Measurements from ENCODE around the gene TSPEAR.
"Not testable (repeated sequence)": the region's sequence is repeated elsewhere in the genome, so short reads cannot be mapped to it uniquely, and the experiment has no call there.

Gene TSPEAR

DNA sequence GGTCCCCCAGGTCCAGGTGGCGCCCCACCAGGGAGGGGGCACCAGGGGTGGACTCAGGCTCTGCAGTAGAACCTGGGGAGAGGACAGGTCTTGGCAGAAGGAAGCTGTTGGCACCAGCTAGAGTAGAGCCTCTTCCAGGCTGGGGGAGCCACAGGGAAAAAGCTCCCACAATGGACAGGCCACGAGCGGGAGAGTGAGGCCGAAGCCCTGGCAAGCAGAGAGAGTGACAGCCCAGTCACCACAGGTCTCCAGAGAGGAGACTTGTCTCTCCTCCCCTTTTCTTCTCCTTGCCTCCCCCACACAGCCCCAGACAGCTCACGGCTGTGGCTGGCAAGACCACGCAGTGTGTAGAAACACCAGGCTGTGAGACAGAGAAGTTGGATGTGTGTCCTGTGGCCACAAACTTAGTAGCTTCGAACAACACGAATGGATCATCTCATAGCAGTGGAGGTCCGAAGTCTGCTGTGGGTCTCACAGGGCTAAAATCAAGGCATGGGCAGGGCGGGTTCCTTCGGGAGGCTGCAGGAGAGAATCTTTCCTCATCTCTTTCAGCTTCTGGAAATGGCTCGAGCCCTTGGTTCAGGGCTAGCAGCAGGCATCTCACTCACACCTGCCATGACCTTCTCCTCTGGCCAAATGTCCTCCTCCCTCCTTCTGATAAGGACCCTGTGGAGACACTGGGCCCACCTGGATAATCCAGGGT, 60.2 kb downstream of the TSPEAR start:
- DNase-seq (ENCODE audit: low spot score): no peak

DNA sequence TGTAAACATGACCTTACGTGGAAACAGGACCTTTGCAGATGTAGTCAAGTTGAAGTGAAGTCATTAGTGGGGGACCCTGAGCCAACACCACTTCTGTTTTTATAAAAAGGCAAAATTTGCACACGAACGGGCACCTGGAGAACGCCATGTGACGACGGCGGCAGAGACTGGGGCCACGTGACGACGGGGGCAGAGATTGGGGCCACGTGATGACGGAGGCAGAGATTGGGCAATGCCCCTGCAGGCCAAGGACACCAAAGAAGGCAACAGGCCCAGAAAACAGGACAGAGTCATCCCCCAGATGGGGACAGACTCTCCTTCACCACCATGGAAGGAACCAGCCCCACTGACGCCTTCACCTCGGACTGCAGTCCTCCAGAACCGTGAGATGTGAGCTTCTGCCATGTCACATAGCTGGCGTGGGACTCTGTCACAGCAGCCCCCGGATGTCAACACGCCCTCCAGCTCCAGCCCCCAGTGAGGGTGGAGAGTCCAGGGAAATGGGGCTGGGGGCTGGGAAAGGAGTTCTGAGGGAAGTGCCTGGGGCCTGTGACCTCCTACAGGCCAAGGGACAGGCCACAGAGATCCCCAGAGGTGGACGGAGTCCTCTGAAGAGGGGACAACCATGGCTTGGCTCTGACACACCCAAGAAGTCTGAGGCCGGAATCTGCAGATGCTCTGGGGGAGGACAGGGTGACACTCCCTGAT, 61.0 kb downstream of the TSPEAR start:
- DNase-seq (ENCODE audit: low spot score): no peak

DNA sequence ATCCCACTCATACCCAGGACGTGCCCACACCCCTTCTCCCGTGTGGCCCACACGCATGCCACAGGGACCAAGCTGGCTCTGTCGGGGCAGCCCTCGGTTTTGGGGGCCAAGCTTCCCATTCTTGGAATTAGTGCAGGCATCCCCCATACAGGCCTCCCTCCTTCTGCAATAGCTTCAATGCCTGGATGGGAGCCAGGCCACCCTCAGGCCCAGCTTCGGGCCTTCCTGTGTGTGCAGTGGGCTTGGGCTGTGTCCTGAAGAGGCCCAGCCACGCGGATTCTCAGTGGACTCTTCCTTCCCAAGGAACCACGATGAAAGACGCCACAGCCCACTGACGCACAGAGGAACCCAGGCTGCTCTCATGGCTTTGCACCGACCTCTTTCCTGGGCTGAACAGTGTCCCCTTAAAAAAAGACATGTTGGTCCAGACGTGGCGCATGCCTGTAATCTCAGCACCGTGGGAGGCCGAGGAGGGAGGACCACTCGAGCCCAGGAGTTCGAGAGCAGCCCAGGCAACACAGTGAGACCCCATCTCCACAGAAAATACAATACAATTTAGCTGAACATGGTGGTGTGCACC, 61.8 kb downstream of the TSPEAR start:
- no peak for DNase-seq (ENCODE audit: low spot score)

DNA sequence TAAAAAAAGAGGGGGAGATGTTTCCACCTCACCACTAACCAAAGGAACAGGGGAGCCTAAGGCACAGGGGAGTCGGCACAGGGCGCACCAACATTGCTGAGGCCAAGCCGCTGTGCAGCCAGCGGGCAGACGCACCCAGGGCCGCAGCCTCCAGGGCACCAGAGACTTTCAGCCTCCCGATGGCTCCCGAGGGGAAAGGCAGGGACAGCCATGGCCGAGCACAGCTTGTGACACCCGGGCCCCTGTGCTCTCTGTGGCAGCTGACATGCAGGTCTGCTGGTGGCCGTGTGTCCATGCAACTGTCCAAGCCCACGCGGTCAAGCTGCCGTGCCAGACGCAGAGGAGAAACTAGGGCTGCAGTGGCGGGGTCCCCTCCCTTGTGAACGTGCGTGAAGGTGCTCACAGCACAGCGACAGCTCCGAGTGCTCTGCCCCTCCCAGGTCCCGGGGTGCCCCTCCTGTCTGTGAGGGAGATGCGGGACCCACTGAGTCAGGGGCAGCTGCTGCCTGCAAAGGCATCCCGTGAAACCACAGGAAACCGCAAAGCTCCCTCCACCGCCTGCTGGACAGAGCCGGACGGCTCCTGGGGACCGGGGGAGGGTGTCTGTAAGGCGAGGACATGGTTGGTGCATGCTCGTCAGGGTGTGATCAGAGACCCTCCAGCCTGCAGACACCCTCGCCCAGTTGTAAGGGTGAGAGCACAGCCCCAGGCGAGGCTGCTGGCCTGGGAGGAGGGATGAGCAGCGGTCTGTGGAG, 62.6 kb downstream of the TSPEAR start:
- DNase-seq (ENCODE audit: low spot score): no peak

DNA sequence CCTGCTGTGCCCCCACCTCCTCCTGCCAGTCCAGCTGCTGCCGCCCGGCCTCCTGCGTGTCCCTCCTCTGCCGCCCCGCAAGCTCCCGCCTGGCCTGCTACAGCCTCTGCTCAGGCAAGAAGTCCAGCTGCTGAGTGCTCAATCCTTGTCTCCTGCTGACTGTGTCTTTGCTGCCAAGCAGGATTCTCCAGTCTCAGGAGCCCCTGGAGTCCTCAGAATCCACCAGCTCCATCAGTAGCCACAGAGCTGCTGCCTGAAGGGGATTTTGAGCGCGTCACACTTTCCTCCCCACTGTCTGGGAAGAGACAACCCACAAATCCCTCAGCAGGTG, 64.2 kb downstream of the TSPEAR start:
- no peak for DNase-seq (ENCODE audit: low spot score)

DNA sequence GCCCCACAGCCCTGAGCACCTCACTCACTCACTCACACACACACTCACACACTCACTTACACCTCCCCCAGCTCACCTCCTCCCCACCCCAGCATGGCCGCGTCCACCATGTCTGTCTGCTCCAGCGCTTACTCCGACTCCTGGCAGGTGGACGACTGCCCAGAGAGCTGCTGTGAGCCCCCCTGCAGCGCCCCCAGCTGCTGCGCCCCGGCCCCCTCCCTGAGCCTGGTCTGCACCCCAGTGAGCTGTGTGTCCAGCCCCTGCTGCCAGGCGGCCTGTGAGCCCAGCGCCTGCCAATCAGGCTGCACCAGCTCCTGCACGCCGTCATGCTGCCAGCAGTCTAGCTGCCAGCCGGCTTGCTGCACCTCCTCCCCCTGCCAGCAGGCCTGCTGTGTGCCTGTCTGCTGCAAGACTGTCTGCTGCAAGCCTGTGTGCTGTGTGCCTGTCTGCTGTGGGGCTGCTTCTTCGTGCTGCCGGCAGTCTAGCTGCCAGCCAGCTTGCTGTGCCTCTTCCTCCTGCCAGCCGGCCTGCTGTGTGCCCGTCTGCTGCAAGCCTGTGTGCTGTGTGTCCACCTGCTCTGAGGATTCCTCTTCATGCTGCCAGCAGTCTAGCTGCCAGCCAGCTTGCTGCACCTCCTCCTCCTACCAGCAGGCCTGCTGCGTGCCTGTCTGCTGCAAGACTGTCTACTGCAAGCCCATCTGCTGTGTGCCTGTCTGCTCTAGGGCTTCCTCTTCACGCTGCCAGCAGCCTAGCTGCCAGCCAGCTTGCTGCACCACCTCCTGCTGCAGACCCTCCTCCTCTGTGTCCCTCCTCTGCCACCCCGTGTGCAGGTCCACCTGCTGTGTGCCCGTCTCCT, 64.8 kb downstream of the TSPEAR start, which contains the start of gene KRTAP10-11:
Gene KRTAP10-11, plus strand, starts transcription at position 49 of the 856 bp plus-strand sequence. Its CDS starts 45 bp downstream, at position 94.
- DNase-seq (ENCODE audit: low spot score): not testable (repeated sequence)

- no peak for DNase-seq (ENCODE audit: low spot score)
Observed at GRCh38 chr21:44644878-44645277, 66.5 kb downstream of the TSPEAR start.

DNA sequence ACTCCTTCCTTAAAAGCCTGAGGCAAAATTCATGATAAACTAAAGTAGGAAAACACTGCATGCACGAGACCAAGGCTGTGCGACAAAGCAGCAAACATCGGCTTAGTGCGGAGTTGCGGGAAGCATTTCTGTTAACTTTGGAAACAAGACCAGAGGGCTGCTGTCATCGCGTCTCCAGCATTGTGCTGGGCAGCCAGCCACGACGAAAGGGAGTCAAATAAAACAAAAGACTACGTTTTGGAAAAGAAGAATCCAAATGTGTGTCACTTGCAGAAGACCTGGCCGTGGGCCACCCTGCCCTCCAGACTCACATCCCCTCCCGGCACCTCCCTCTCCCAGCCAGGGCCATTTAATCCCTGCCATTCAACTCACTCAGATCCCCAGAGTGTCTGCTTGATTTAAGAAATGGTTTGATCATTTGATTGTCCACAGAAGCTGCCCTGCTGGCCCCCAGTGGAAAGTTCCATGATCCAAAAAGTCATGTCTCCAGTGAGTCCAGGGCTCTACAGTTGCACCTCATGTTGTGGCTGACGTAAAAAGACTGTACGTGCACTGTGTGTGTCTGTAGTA, 67.5 kb downstream of the TSPEAR start:
- DNase-seq (ENCODE audit: low spot score): no peak

DNA sequence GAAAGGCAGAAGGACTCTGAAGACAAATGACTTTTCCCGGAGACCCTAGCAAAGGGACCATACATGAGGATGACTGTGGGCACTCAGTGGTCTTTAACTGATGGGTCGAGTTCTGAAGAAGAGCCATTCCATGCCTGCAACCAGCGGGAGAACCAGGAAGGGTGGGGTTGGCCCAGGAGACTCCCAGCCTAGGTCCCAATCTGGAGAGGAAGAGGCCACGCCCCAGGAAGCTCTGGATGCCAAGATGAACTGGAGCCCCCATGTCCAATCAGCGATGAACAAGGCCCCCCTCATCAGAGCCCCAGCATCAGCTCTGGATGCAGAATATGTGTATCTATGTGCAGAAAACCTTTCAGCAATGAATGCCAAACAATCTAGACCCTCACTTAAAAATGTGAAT, 70.6 kb downstream of the TSPEAR start:
- DNase-seq (ENCODE audit: low spot score): no peak

DNA sequence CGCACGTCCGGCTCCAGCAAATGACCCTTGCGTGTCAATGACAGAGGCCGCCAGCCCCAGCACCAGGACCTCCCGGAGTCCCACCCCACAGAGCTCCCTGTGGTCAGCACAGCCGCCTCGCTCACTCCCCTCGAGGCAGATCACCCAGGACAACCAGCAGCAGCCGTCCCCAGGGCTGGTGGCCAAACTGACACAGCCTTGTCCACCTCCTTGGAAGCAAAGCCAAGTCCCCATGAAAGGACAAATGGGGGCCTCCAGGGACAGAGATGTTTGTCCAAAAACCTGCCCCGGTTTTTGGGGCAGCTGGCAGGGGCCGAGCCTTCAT, 72.1 kb downstream of the TSPEAR start:
- no peak for DNase-seq (ENCODE audit: low spot score)

DNA sequence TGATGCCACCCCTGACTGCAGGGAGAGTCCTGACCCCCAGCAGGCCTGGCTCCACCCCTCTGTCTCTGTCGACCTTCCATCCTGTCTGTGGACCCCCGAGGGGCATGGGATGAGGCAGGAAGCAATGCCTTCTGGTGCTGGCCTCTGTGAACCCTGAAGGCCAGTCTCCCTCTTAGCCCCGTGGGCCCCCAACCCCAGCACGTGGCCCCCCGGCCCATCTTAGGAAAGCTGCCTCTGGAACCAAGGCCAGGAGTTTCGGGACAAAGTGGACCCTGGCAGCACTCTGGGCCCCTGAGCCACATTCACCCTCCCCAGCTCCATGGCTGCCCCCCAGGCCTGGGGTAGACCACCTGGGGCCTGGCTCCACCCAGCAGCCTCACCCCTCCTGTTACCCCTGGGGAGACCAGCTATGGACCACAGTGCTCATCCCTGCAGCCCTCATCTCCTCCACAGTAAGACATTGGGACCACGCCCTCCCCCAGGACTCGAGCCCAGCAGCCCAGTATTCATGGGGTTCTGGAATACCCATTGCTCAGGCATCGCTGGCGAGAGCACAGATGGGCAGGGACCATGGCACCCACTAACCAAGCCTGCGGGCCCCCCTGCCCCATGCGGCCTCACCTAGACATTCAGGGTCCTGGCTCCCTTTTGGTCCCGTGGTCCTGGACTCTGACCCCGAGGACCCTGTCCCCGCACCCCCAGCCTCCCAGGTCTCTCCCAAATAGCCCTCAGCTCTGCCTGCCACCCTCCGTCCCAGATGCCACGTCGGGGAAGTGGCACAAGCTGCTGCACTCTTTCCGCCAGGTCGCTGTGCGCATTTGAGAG, 72.7 kb downstream of the TSPEAR start:
- DNase-seq (ENCODE audit: low spot score): not testable (repeated sequence)

DNA sequence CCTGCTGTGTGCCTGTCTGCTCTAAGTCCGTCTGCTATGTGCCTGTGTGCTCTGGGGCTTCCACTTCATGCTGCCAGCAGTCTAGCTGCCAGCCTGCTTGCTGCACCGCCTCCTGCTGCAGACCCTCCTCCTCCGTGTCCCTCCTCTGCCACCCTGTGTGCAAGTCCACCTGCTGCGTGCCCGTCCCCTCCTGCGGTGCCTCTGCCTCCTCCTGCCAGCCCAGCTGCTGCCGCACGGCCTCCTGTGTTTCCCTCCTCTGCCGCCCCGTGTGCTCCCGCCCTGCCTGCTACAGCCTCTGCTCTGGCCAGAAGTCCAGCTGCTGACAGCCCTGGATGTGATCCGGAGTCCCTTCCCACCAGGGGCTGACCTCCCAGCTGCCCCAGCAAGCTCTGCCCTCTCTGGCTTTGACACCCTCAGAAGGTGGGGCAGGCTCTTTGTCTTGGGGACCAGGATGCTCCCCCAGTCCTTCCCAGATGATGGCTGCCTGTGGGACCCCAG, 73.5 kb downstream of the TSPEAR start:
- DNase-seq (ENCODE audit: low spot score): not testable (repeated sequence)

- no peak for DNase-seq (ENCODE audit: low spot score)
Observed at GRCh38 chr21:44637018-44637850, 74.1 kb downstream of the TSPEAR start, which contains the start of gene KRTAP10-10. Gene KRTAP10-10, plus strand, starts transcription at chr21:44637356. Its CDS starts 62 bp downstream, at chr21:44637418.

GRCh38 chr21:44636209-44637017, 75.0 kb downstream of the TSPEAR start:
- no peak for DNase-seq (ENCODE audit: low spot score)

DNA sequence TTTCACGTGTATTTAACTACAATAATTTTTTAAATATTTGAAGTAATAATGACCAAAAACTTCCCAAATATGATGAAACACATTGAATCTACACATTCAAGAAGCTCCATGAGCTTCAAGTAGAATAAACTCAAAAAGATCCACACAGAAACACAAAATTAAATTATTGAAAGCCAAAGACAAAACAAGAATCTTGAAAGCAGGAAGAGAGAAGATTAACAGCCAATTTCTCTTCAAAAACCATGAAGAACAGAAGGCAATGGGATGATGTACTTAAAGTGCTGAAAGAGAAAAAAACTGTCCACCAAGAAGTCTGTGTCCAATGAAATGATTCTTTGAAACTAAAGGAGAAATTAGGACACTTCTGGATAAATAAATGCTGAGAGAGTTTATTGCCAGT, 79.3 kb downstream of the TSPEAR start:
- DNase-seq (ENCODE audit: low spot score): no peak

DNA sequence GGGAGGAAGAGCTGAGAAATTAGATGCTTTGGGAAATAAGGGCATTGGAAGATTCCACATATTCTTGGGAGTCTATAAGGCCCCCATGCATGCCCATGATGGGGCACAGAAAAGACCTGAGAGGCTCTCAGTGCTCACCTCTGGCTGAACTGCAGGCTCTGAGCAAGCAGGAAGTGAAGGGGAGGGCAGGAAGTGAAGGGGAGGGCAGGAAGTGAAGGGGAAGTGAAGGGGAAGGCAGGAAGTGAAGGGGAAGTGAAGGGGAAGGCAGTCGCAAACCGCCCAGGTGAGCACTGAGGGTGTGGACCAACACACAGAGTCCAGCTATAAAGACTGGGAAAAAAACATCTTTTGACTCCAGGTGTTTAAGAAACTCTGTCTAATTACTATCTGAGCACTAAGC, 80.9 kb downstream of the TSPEAR start:
- DNase-seq (ENCODE audit: low spot score): no peak

DNA sequence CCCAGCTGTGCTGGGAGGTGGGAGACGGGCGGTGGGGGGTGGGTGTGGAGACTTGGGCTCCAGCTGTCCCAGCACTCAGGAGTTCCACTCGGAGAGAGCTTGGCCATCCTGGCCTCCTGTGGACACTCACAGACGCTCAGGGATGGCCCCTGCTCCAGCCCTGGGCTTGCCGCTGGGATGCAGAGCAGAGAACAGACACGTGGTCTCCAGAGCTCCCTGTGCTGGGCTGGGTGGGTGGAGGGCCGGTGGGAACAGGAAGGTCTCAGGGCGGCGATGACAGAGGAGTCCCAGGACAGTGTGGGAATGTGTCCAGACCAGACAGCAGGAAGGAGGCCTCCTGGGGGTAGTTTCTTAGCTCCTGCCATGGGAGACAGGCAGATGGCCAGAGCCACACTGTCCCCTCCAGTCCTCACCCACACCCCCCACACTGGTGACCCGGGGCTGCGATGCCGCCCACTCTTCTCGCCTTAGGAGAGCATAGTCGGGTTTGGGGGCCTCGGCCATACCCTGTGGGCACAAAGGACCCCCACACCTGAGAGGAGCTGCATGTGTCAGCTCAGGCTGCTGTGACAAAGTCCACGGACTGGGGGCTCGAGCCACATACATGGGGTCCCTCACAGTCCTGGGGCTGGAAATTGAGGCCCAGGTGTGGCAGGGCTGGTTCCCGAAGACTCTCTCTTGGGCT, 82.5 kb downstream of the TSPEAR start:
- DNase-seq (ENCODE audit: low spot score): no peak

- not testable (repeated sequence) for DNase-seq (ENCODE audit: low spot score)
Observed at GRCh38 chr21:44627831-44628233, 83.5 kb downstream of the TSPEAR start.
